Heart left ventricle (tissue), 13 donors: ENCODE results near the gene PXK.

Source experiments
- POLR2A ChIP-seq, 2 donors: fragments of 450-650 bp; IDR thresholded peaks; one replicate each; pipeline ENCODE4 v1.6.1; 2017; ENCODE audit warnings: antibody characterized with exemption in 2 of 2, mild to moderate bottlenecking in 2 of 2, moderate library complexity in 2 of 2
- TF ChIP-seq, protein P1 (sequence below), 12 donors: fragments of 200-600 bp; sonication (generic) in 4 of 12; IDR thresholded peaks; one replicate each; pipeline versions ENCODE4 v1.5.0 to v1.8.0; 2018 to 2022; ENCODE audit warnings: antibody characterized with exemption in 12 of 12, mild to moderate bottlenecking in 5 of 12
- donor health status: ischemic (EF 13 %, LVEDD 7.1; RV severe dilation, severe dysfunction).
- donor health status: DM: no; HTN: yes; CAD: no.
- donor health status: DM: no; HTN: no; CAD: no.
- donor health status: ischemic (EF 25% LVEDD 6.9; RV normal size, moderate dysfunction).
- donor health status: ischemic (EF 25% LVEDD 5.7; RV mildly dilated, moderate dysfunction).
- donor health status: ischemic (EF 35%, LVEDD 5.7; RV mildly dilated, moderate dysfunction).
- donor health status: nonischemic (EF 11% LVEDD 7.7; RV severe dilation, severe dysfunction).
- donor health status: DM: yes; HTN: yes; CAD: no.
- donor health status: PGD.
- donor health status: ischemic (EF 29% LVEDD 5.4; RV normal size, mild dysfunction).
- donor health status: nonischemic (EF 23%, LVEDD 6.1; RV moderate dilation, normal function).

GRCh38 chr3:58418227-58418626 is 85.5 kb downstream of the PXK start:
- TF ChIP-seq, protein P1, sequence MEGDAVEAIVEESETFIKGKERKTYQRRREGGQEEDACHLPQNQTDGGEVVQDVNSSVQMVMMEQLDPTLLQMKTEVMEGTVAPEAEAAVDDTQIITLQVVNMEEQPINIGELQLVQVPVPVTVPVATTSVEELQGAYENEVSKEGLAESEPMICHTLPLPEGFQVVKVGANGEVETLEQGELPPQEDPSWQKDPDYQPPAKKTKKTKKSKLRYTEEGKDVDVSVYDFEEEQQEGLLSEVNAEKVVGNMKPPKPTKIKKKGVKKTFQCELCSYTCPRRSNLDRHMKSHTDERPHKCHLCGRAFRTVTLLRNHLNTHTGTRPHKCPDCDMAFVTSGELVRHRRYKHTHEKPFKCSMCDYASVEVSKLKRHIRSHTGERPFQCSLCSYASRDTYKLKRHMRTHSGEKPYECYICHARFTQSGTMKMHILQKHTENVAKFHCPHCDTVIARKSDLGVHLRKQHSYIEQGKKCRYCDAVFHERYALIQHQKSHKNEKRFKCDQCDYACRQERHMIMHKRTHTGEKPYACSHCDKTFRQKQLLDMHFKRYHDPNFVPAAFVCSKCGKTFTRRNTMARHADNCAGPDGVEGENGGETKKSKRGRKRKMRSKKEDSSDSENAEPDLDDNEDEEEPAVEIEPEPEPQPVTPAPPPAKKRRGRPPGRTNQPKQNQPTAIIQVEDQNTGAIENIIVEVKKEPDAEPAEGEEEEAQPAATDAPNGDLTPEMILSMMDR (IDR thresholded peaks at IDR 0.05) = no peak
- TF ChIP-seq POLR2A (IDR thresholded peaks at IDR 0.05) = no peak
